Heart left ventricle (tissue), 16 donors: ENCODE measurements around the gene GABRQ. TPM values are rescaled to one million over a fixed set of nuclear protein-coding genes. Genes with fewer than 3 reads are reported as not detected.

Source experiments
- ATAC-seq, 4 donors: fragments of 200-7000 bp; cut with Tn5 transposase; one replicate each; pipeline ENCODE4 v1.9.1; 2020 to 2022; ENCODE audit warnings: moderate library complexity in 4 of 4, mild to moderate bottlenecking in 3 of 4, moderate number of reproducible peaks in 1 of 4
- DNase-seq, 5 donors: peaks; one replicate each; pipeline ENCODE4 v3.0.0-alpha.2; 2020
- H3K27ac ChIP-seq, 12 donors: fragments of 200-600 bp; sonication (generic) in 4 of 12; one replicate each; pipeline versions ENCODE4 v1.5.0 to v1.8.0; 2016 to 2022; ENCODE audit warnings: mild to moderate bottlenecking in 2 of 12
- H3K27me3 ChIP-seq, 9 donors: fragments of 200-600 bp; sonication (generic) in 2 of 9; one replicate each; pipeline versions ENCODE4 v1.5.1 to v1.8.0; 2016 to 2022; ENCODE audit warnings: mild to moderate bottlenecking in 3 of 9
- H3K36me3 ChIP-seq, 9 donors: fragments of 200-600 bp; sonication (generic) in 2 of 9; one replicate each; pipeline versions ENCODE4 v1.5.0 to v1.8.0; 2018 to 2022; ENCODE audit warnings: mild to moderate bottlenecking in 2 of 9
- H3K4me1 ChIP-seq, 12 donors: fragments of 200-600 bp; sonication (generic) in 4 of 12; one replicate each; pipeline versions ENCODE4 v1.5.0 to v1.8.0; 2016 to 2022; ENCODE audit warnings: mild to moderate bottlenecking in 3 of 12
- H3K4me3 ChIP-seq, 12 donors: fragments of 200-600 bp; sonication (generic) in 4 of 12; one replicate each; pipeline versions ENCODE4 v1.5.0 to v1.8.0; 2017 to 2022; ENCODE audit warnings: mild to moderate bottlenecking in 9 of 12, moderate library complexity in 4 of 12
- H3K9me3 ChIP-seq, 12 donors: fragments of 200-600 bp; sonication (generic) in 4 of 12; one replicate each; pipeline versions ENCODE4 v1.5.0 to v1.8.0; 2016 to 2022; ENCODE audit warnings: mild to moderate bottlenecking in 1 of 12
- CTCF ChIP-seq, 12 donors: fragments of 200-600 bp; sonication (generic) in 4 of 12; IDR thresholded peaks; one replicate each; pipeline versions ENCODE4 v1.5.0 to v1.8.0; 2018 to 2022; ENCODE audit warnings: antibody characterized with exemption in 12 of 12, mild to moderate bottlenecking in 5 of 12
- POLR2A ChIP-seq, 2 donors: fragments of 450-650 bp; IDR thresholded peaks; one replicate each; pipeline ENCODE4 v1.6.1; 2017; ENCODE audit warnings: antibody characterized with exemption in 2 of 2, mild to moderate bottlenecking in 2 of 2, moderate library complexity in 2 of 2
- WGBS, 4 donors: extraction: QIAGEN DNeasy Blood & Tissue Kit in 2 of 4; methylation state at CpG; one replicate each; pipeline versions ENCODE4 v1.1.5 to v1.1.7; 2013 to 2018; 5-methylcytosine and 5-hydroxymethylcytosine counted together
- intact Hi-C, 10 donors: fragments of 100-400 bp; cut with DNase I; formaldehyde crosslinking; loops; one replicate each; pipeline versions ENCODE4 v1.11.1 to v1.14.2; 2022
- polyA plus RNA-seq, 2 donors: library from polyadenylated mRNA; stranded (reverse); fragments of 200-250 nt; gene quantifications; one replicate each; pipeline ENCODE4 v1.2.3, GENCODE V29; 2013
- total RNA-seq, 9 donors: library from RNA; depleted of rRNA in 2 of 9; stranded (reverse); fragments of >200 nt in 2 of 9; fragmentation: NEBNext Ultra II Directional in 3 of 9; extraction: Animal tissue kit (Norgen Biotek cat#: 25700) in 3 of 9; gene quantifications; one replicate each; pipeline versions ENCODE4 v1.1.0 to v1.2.4, GENCODE V29; 2016 to 2023
- donor health status: ischemic (EF 13 %, LVEDD 7.1; RV severe dilation, severe dysfunction).
- donor health status: healthy with polysubstance abuse.
- donor health status: DM: no; HTN: yes; CAD: no.
- donor health status: DM: no; HTN: no; CAD: no.
- donor health status: ischemic (EF 25% LVEDD 6.9; RV normal size, moderate dysfunction).
- donor health status: ischemic (EF 25% LVEDD 5.7; RV mildly dilated, moderate dysfunction).
- donor health status: healthy.
- donor health status: DM: yes; HTN: yes; CAD: no.
- donor health status: ischemic (EF 35%, LVEDD 5.7; RV mildly dilated, moderate dysfunction).
- donor health status: nonischemic (EF 11% LVEDD 7.7; RV severe dilation, severe dysfunction).
- donor health status: DM: yes; HTN: yes; CAD: no.
- donor health status: PGD.
- donor health status: ischemic (EF 29% LVEDD 5.4; RV normal size, mild dysfunction).
- donor health status: nonischemic (EF 23%, LVEDD 6.1; RV moderate dilation, normal function).

The GABRQ gene
- total and polyA plus RNA-seq, 11 donors: 0.02 to 0.04 TPM; not detected in 9

GRCh38 chrX:152641256-152641875 is 3.7 kb downstream of the GABRQ start:
- Histone ChIP-seq H3K36me3 (no peaks in the 10 kb centered on the region), H3K4me3 (no peak overlapping the region), H3K4me1 (peaks cover 0 to 10% (median 0%) of the 10 kb centered on the region in 12 donors), H3K9me3 (no peaks in the 10 kb centered on the region), H3K27me3 (peaks cover 2 to 29% (median 18%) of the 10 kb centered on the region in 9 donors), H3K27ac (no peak overlapping the region)
- ATAC-seq: no peak
- no peak for DNase-seq
- TF ChIP-seq CTCF (IDR thresholded peaks at IDR 0.05) (no peak), POLR2A (IDR thresholded peaks at IDR 0.05) (no peak)
- intact Hi-C loops: loop anchor here in 6 of 10 donors (5.0 to 10.0 kb wide), 2 partner anchors 173 to 176 kb away; no protein-coding TSS in a partner anchor
- WGBS, 4 donors: 53 to 60% (median 56%) methylated on average over 10 of the region's 10 CpGs

GRCh38 chrX:152641996-152642395 is 4.3 kb downstream of the GABRQ start:
- Histone ChIP-seq H3K9me3 (no peaks in the 10 kb centered on the region), H3K4me1 (peaks cover 0 to 10% (median 0%) of the 10 kb centered on the region in 12 donors), H3K27ac (no peak overlapping the region), H3K4me3 (no peak overlapping the region), H3K27me3 (peaks cover 2 to 25% (median 18%) of the 10 kb centered on the region in 9 donors), H3K36me3 (no peaks in the 10 kb centered on the region)
- 46 to 54% (median 53%) methylated on average over 6 of the region's 6 CpGs for WGBS, 4 donors
- DNase-seq (no peak), ATAC-seq (peak in 3 of 4 donors; percentile 34 to 63 (median 41))
- TF ChIP-seq CTCF (IDR thresholded peaks at IDR 0.05) (peak in 6 of 12 donors; percentile 11 to 29 (median 21)), POLR2A (IDR thresholded peaks at IDR 0.05) (no peak)
- intact Hi-C loops: loop anchor here in 7 of 10 donors (2.0 to 10.0 kb wide), 3 partner anchors 173 to 175 kb away; no protein-coding TSS in a partner anchor

- Histone ChIP-seq H3K27ac (no peak overlapping the region), H3K4me3 (no peak overlapping the region), H3K27me3 (peaks cover 0 to 17% (median 10%) of the 10 kb centered on the region in 9 donors), H3K36me3 (no peaks in the 10 kb centered on the region), H3K4me1 (peaks cover 0 to 5% (median 0%) of the 10 kb centered on the region in 12 donors), H3K9me3 (no peaks in the 10 kb centered on the region)
- ATAC-seq: no peak
- intact Hi-C loops: loop anchor here in 7 of 10 donors (2.0 to 10.0 kb wide), 3 partner anchors 172 to 174 kb away; no protein-coding TSS in a partner anchor
- TF ChIP-seq POLR2A (IDR thresholded peaks at IDR 0.05): no peak
- no peak for TF ChIP-seq CTCF (IDR thresholded peaks at IDR 0.05)
- WGBS, 4 donors: 71 to 85% (median 76%) methylated on average over 11 of the region's 11 CpGs
- DNase-seq: no peak
Measured at GRCh38 chrX:152642931-152643564, 5.4 kb downstream of the GABRQ start.

- 78 to 89% (median 82%) methylated on average over 12 of the region's 12 CpGs for WGBS, 4 donors
- intact Hi-C loops: loop anchor here in 1 of 10 donors (10.0 kb wide), 1 partner anchor 168 kb away; no protein-coding TSS in a partner anchor
- Histone ChIP-seq H3K9me3 (no peaks in the 10 kb centered on the region), H3K4me3 (no peak overlapping the region), H3K36me3 (no peaks in the 10 kb centered on the region), H3K4me1 (no peaks in the 10 kb centered on the region), H3K27me3 (peaks cover 0 to 4% (median 0%) of the 10 kb centered on the region in 9 donors), H3K27ac (no peak overlapping the region)
- ATAC-seq (no peak), DNase-seq (no peak)
- no peak for TF ChIP-seq POLR2A (IDR thresholded peaks at IDR 0.05)
- TF ChIP-seq CTCF (IDR thresholded peaks at IDR 0.05): no peak
Measured at GRCh38 chrX:152646961-152647360, 9.3 kb downstream of the GABRQ start.
